Suprapubic skin (tissue), 4 donors: ENCODE results near the gene PIN4. TPM values are rescaled to one million over a fixed set of nuclear protein-coding genes. Genes with fewer than 3 reads are reported as not detected.

Source experiments
- DNase-seq, 2 donors: peaks; one replicate each; pipeline ENCODE4 v3.0.0-alpha.2; 2019; ENCODE audit warnings: low spot score in 2 of 2
- H3K27ac ChIP-seq: fragments of 200-600 bp; sonication (generic); one replicate; pipeline ENCODE4 v1.5.1; 2019
- H3K27me3 ChIP-seq: fragments of 200-600 bp; sonication (generic); one replicate; pipeline ENCODE4 v1.5.1; 2019
- H3K36me3 ChIP-seq: fragments of 200-600 bp; sonication (generic); one replicate; pipeline ENCODE4 v1.5.1; 2019
- H3K4me1 ChIP-seq: fragments of 200-600 bp; sonication (generic); one replicate; pipeline ENCODE4 v1.5.1; 2019
- H3K4me3 ChIP-seq: fragments of 200-600 bp; sonication (generic); one replicate; pipeline ENCODE4 v1.5.1; 2019; ENCODE audit warnings: mild to moderate bottlenecking
- H3K9me3 ChIP-seq: fragments of 200-600 bp; sonication (generic); one replicate; pipeline ENCODE4 v1.5.1; 2019
- CTCF ChIP-seq, 2 donors: fragments of 200-600 bp in 1 of 2; fragments of 450-650 bp in 1 of 2; sonication (generic) in 1 of 2; IDR thresholded peaks; one replicate each; pipeline ENCODE4 v1.5.1; 2016 to 2019; ENCODE audit warnings: antibody characterized with exemption in 2 of 2, mild to moderate bottlenecking in 1 of 2, moderate library complexity in 1 of 2
- EP300 ChIP-seq: sonication (generic); formaldehyde crosslinking; IDR thresholded peaks from one replicate; pipeline ENCODE4 v1.6.1; 2017; ENCODE audit warnings: antibody characterized with exemption
- POLR2A ChIP-seq, 2 donors: fragments of 450-650 bp; IDR thresholded peaks; one replicate each; pipeline ENCODE4 v1.6.1; 2017; ENCODE audit warnings: antibody characterized with exemption in 2 of 2, mild to moderate bottlenecking in 2 of 2, moderate library complexity in 2 of 2
- POLR2AphosphoS5 ChIP-seq, 3 donors: sonication (generic); formaldehyde crosslinking; IDR thresholded peaks; one replicate each; pipeline ENCODE4 v1.6.1; 2017; ENCODE audit warnings: antibody characterized with exemption in 3 of 3
- WGBS: methylation state at CpG from one replicate; pipeline ENCODE4 v1.1.5; 2018; 5-methylcytosine and 5-hydroxymethylcytosine counted together
- total RNA-seq, 4 donors: library from RNA; depleted of rRNA; stranded (reverse); fragments of >200 nt; gene quantifications; one replicate each; pipeline ENCODE4 v1.1.0, GENCODE V29; 2016

The PIN4 gene
- 10 to 100 TPM in 2 of 4 donors, 1 to 10 TPM in 2; 4.3 to 16.5 (median 11.8) TPM for total RNA-seq

GRCh38 chrX:72181178-72182125 is at the start of gene PIN4:
PIN4 (plus strand) TSS chrX:72181757; CDS start chrX:72181786, 29 bp downstream.
- Histone ChIP-seq H3K27me3 (no peaks in the 10 kb centered on the region), H3K4me3 (peak within 1 kb of the TSS; percentile 65), H3K9me3 (no peaks in the 10 kb centered on the region), H3K27ac (peak within 1 kb of the TSS; percentile 85), H3K4me1 (peaks cover 8% of the 10 kb centered on the region), H3K36me3 (no peaks in the 10 kb centered on the region)
- WGBS: 24% methylated on average over 46 of the region's 46 CpGs
- TF ChIP-seq CTCF (IDR thresholded peaks at IDR 0.05): no peak
- no peak for TF ChIP-seq EP300
- TF ChIP-seq POLR2A (IDR thresholded peaks at IDR 0.05): no peak
- no peak for TF ChIP-seq POLR2AphosphoS5 (IDR thresholded peaks at IDR 0.05)
- peak; percentile 91 for DNase-seq

- H3K27ac ChIP-seq: no peak overlapping the region
- TF ChIP-seq CTCF (IDR thresholded peaks at IDR 0.05) (no peak), EP300 (no peak), POLR2AphosphoS5 (IDR thresholded peaks at IDR 0.05) (no peak), POLR2A (IDR thresholded peaks at IDR 0.05) (no peak)
- 69% methylated on average over 3 of the region's 3 CpGs for WGBS
- no peak for DNase-seq
- no peaks in the 10 kb centered on the region for H3K9me3 ChIP-seq
- peak overlapping the region; percentile 51 for H3K4me3 ChIP-seq
- H3K36me3 ChIP-seq: no peaks in the 10 kb centered on the region
- no peaks in the 10 kb centered on the region for H3K27me3 ChIP-seq
- peaks cover 8% of the 10 kb centered on the region for H3K4me1 ChIP-seq
Observed at GRCh38 chrX:72132456-72132855, 49.1 kb upstream of the PIN4 start.

GRCh38 chrX:72133851-72134546 is 47.6 kb upstream of the PIN4 start:
- 79% methylated on average over 7 of the region's 11 CpGs for WGBS
- no peak for DNase-seq
- TF ChIP-seq POLR2A (IDR thresholded peaks at IDR 0.05) (no peak), CTCF (IDR thresholded peaks at IDR 0.05) (no peak), EP300 (no peak), POLR2AphosphoS5 (IDR thresholded peaks at IDR 0.05) (no peak)
- Histone ChIP-seq H3K36me3 (peaks cover 4% of the 10 kb centered on the region), H3K9me3 (no peaks in the 10 kb centered on the region), H3K4me1 (peaks cover 8% of the 10 kb centered on the region), H3K4me3 (no peak overlapping the region), H3K27me3 (no peaks in the 10 kb centered on the region), H3K27ac (no peak overlapping the region)

- no peaks in the 10 kb centered on the region for H3K4me1 ChIP-seq
- peaks cover 4% of the 10 kb centered on the region for H3K36me3 ChIP-seq
- no peaks in the 10 kb centered on the region for H3K27me3 ChIP-seq
- no peak for TF ChIP-seq CTCF (IDR thresholded peaks at IDR 0.05)
- no peak for TF ChIP-seq POLR2A (IDR thresholded peaks at IDR 0.05)
- no peak for TF ChIP-seq POLR2AphosphoS5 (IDR thresholded peaks at IDR 0.05)
- no peak for TF ChIP-seq EP300
- no peak for DNase-seq
- H3K27ac ChIP-seq: no peak overlapping the region
- H3K9me3 ChIP-seq: no peaks in the 10 kb centered on the region
- H3K4me3 ChIP-seq: no peak overlapping the region
- WGBS: 79% methylated on average over 9 of the region's 9 CpGs
Observed at GRCh38 chrX:72137846-72138495, 43.6 kb upstream of the PIN4 start.
